ENCODE measurements around the gene USP44.
"Not testable (repeated sequence)": the region's sequence is repeated elsewhere in the genome, so short reads cannot be mapped to it uniquely, and the experiment has no call there.

USP44 gene

GRCh38 chr12:95505039-95505438, 46.2 kb downstream of the USP44 start:
- DNase-seq, result no peak

- no peak for DNase-seq
Measured at GRCh38 chr12:95504140-95504539, 47.1 kb downstream of the USP44 start.

DNA sequence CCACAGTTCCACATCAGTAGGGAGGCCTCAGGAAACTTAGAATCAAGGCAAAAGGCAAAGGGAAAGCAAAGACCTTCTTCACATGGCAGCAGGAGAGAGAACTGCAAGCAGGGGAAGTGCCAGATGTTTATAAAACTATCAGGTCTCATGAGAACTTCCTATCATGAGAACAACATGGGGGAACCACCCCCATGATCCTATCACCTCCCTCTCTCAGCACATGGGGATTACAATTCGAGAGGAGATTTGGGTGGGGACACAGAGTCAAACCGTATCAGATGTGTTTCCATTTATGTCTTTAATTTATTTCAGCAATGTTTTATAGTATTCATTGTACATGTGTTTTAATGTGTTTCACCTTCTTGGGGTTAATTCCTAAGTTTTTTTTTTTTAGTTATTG, 51.5 kb downstream of the USP44 start:
- DNase-seq, result no peak

DNA sequence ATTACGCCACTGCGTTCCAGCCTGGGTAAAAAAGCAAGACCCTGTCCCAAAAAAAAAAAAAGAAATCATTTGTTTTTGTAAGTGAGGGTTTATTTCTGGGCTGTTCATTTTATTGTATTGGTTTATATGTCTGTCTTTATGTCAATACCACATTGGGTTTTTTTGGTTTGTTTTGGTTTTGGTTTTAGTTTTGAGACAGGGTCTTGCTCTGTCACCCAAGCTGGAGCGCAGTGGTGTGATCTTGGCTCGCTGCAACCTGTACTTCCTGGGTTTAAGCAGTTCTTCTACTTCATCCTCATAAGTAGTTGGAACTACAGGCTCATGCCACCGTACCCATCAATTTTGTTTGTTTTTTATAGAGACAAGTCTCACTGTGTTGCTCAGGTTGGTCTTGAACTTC, 52.3 kb downstream of the USP44 start:
- no peak for DNase-seq

- no peak for DNase-seq
Measured at GRCh38 chr12:95497031-95497430, 54.2 kb downstream of the USP44 start.

DNA sequence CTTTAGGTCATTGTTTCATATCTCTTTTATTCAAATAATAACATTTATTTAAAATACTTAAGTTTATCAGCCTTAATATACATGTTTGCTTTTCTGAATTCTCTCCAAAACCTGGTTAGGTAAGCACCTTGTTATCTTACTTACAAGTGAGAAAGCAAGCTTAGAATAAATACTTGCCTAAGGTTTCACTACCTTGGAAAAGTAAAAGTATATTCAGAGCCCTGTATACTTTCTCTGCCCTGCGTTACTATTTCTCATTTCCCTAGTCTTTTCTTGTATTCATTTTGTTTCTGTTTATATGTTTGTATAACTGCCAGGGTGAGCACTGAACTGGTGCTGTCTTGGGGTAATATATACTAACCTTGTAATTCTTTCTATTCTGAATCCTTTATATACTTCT, 55.8 kb downstream of the USP44 start:
- DNase-seq, result no peak

DNA sequence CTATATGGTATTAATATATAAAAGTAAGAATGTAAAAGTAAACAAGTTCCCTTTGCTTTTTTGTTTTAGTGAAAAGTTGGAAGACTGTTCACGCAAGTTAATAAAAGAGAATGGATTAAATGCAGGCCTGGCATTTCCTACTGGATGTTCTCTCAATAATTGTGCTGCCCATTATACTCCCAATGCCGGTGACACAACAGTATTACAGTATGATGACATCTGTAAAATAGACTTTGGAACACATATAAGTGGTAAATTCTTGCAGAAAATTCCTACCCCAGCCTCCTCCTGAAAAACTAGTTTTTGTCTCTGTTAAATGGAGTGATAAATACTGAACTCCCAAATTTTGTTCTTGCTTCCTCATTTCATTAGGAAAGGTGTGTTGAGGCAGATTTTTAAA, 56.4 kb downstream of the USP44 start:
- no peak for DNase-seq

DNA sequence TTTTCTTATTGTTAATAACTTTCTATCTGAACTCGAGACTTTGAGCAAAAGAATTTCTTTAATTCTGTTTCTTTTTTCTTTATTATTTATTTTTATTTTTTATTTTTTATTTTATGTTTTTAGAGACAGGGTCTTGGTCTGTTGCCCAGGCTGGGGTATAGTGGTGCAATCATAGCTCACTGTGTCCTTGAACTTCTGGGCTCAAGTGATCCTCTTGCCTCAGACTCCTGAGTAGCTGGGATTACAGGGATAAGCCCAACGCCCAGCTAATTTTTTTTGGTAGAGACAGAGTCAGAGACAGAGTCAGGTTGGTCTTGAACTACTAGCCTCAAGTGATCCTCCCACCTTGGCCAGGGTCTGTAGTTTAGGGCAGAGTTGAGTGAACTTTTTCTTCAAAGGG, 58.8 kb downstream of the USP44 start:
- no peak for DNase-seq

GRCh38 chr12:95487024-95487423, 64.3 kb downstream of the USP44 start:
- DNase-seq, result no peak

DNA sequence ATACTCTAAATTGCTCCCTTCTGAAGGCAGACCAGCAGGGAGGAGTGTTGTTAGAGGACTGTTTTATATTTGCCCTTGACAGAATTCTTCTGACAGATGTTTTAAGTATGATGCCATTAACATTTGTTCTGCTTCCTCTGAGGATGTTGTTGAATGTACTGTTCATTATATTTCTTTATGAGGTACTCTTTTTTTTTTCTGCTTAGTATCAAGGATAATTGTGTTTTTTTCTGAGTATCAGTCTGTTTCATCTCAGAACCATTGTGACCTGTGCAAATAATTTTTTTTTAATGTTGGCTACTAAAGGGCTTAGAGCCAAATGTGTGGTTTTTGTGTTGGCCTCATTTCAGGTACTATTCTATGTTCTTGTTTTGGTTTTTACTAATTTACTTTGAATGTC, 66.8 kb downstream of the USP44 start:
- no peak for DNase-seq

DNA sequence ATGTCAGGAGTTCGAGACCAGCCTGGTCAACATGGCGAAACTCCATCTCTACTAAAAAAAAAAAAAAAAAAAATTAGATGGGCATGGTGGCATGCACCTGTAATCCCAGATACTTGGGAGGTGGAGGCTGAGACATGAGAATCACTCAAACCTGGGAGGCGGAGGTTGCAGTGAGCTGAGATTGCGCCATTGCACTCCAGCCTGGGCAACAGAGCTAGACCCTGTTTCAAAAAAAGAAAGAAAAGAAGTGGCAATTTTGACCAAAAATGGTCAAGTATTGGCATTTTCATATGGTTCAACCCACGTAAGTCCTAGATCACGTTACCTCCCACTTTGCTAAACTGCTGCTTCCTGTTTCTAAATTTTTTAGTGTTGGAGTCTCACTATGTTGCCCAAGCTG, 68.7 kb downstream of the USP44 start:
- DNase-seq, result not testable (repeated sequence)

DNA sequence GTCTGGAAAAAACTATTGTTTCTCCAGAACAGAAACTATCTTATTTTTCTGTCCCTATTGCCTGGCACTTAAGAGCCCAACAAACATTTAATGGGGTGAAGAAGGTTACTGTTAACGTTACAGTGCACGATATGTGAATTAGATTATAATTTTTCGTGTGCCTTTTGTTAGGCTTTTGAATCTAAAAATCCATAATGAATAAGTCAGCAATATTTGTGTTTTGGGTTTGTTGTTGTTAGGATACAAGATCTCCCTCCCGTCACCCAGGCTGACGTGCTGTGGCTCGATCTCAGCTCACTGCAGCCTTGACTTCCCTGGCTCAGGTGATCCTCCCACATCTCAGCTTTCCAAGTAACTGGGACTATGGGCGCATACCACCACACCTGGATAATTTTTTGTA, 69.4 kb downstream of the USP44 start:
- no peak for DNase-seq

DNA sequence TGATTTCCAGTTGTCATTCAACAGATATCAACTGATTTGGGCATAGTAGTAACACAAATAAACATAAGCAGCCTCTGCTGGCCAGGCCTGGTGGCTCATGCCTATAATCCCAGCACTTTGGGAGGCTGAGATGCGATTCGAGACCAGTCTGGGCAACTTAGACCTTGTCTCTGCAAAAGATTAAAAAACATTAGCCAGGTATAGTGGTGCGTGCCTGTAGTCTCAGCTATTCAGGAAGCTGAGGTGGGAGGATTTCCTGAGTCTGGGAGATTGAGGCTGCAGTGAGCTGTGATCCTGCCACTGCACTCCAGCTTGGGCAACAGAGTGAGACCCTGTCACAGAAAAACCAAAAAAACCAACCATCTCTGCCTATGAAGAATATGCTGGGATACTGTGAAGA, 70.2 kb downstream of the USP44 start:
- no peak for DNase-seq

DNA sequence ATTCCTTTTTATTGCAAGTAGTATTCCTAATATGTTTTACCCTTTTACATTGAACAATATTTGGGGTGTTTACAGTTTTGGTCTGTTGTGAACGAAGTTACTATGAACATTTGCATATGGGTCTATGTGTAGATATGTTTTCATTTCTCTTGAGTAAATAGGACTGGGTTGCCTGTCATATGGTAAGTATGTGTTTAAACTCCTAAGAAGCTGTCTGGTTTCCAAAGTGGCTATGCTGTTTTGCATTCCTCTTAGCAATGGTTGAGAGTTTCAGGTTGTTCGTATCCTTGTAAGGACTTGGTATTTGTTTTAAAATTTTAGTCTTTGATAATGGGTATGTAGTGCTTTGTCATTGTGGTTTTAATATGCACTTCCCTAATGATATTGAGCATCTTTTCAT, 71.0 kb downstream of the USP44 start:
- no peak for DNase-seq

DNA sequence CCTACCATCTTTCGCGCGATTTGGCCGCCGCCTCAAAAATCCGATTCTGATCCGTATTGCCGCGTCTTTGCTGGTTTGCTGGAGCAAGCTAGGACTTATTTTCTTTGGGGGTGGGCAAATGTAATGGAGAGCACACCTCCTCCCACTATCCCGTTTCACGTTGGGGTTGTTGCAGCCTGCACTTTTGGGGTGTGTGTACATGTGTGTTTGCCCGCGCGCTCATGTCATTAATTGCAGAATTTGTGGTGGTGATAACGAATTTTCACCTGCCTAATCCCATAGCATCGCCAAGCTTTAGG, 76.7 kb downstream of the USP44 start:
- DNase-seq, result no peak

DNA sequence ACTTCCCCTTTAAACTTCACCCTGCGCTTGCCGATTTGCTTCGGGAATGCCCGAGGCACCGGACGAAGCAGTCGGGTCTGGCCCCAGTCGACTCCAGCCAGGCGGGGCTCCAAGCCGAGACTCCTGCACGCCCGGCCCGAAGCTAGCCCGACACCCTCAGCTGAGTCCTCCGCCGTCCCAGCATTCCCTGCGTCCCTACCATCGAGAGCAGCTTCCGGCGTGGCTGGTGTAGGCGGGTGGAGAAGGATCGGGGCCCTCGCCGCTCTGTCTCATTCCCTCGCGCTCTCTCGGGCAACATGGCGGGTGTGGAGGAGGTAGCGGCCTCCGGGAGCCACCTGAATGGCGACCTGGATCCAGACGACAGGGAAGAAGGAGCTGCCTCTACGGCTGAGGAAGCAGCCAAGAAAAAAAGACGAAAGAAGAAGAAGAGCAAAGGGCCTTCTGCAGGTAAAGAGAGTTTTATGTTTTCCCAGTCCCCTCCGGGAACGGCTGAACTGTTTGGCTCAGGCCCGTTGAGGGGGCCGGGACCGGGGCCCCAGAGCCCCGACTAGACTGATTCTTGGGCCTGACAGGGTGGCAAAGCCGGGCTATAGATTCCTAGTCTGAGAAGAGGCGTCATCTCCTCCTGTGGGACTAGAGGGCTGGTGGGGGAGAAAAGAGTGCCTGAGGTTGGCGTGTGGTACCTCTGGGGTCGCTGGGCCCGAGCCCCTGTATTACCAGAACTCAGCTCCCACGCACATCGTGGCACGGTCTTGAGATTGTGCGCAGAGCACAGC, 77.2 kb downstream of the USP44 start, which contains the start of gene METAP2:
TSS of gene METAP2 (plus strand) at position 269 of the 776 bp plus-strand sequence. CDS start at position 297, 28 bp downstream.
- peak; percentile 80 for DNase-seq

DNA sequence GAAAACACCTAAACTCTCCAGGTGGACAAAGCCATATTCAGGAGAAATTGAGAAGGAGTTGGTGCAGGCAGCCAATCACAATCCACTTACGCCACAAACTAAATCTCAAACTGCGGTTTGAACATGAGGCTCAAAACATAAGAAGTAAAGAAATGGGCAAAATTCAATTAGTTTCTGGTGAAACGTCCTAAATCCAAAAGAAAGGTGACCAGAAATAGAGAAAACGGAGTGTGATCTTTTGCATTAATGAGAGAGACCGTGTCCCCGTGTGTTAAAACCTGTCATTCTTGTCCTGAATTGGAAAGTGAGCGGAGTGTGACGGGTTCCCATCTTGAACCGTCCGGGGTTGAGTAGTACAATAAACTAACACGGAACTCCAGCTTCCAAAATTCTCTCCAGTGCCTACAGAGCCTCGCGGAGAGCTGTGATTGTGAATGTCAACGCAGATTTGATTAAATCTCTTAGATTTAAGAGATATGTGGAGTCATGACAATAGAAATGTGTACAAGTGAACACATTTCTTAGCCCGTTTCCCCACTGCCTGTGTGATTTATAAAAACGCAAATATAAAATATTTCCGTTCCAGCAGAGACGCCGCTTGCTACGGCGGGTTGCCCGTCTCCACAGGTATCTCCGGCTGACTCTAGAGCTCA, 77.9 kb downstream of the USP44 start:
- peak; percentile 34 for DNase-seq

- DNase-seq, result no peak
Measured at GRCh38 chr12:95470300-95470699, 81.0 kb downstream of the USP44 start.

Data from NCI-H1694 treated with DMSO at 0.1 percent for 48 hours (cell line).